ENCODE data around the gene CKMT1A.

GRCh38 chr15:43702174-43702573, 8.5 kb downstream of the CKMT1A start:
- TF ChIP-seq POLR2AphosphoS5 (IDR thresholded peaks at IDR 0.05) (no peak), CTCF (IDR thresholded peaks at IDR 0.05) (no peak)

All from prostate gland (tissue), 2 donors.